Smooth muscle cell (in vitro differentiated cells): ENCODE measurements around the gene CDH5. TPM values are rescaled to one million over a fixed set of nuclear protein-coding genes. Genes with fewer than 3 reads are reported as not detected.

ENCODE experiments used
- DNase-seq: peaks from one replicate; lab custom pipeline; 2025; ENCODE audit not compliant: unreplicated experiment; lab: John Stamatoyannopoulos, UW
- H2AFZ ChIP-seq: fragments of 200-600 bp; sonication (generic); 2 replicates; pipeline ENCODE4 v1.6.0; 2016; ENCODE audit warnings: antibody characterized with exemption, low read depth, mild to moderate bottlenecking
- H3F3A ChIP-seq: fragments of 200-600 bp; sonication (generic); 2 replicates; pipeline ENCODE4 v1.6.0; 2017; ENCODE audit warnings: antibody characterized with exemption, low read depth
- H3K27ac ChIP-seq: fragments of 200-600 bp; sonication (generic); 2 replicates; pipeline ENCODE4 v1.5.1; 2016; ENCODE audit warnings: low read depth, mild to moderate bottlenecking
- H3K27me3 ChIP-seq: fragments of 200-600 bp; sonication (generic); 2 replicates; pipeline ENCODE4 v1.6.1; 2016; ENCODE audit warnings: low read depth, mild to moderate bottlenecking
- H3K36me3 ChIP-seq: fragments of 200-600 bp; sonication (generic); 2 replicates; pipeline ENCODE4 v1.5.1; 2016; ENCODE audit warnings: low read depth
- H3K4me1 ChIP-seq: fragments of 200-600 bp; sonication (generic); 2 replicates; pipeline ENCODE4 v1.5.1; 2016; ENCODE audit warnings: low read depth
- H3K4me2 ChIP-seq: fragments of 200-600 bp; sonication (generic); 2 replicates; pipeline ENCODE4 v1.6.0; 2016; ENCODE audit warnings: mild to moderate bottlenecking
- H3K4me3 ChIP-seq: fragments of 200-600 bp; sonication (generic); 2 replicates; pipeline ENCODE4 v1.5.1; 2016; ENCODE audit warnings: mild to moderate bottlenecking
- H3K79me2 ChIP-seq: fragments of 200-600 bp; sonication (generic); 2 replicates; pipeline ENCODE4 v1.6.0; 2016; ENCODE audit warnings: low read depth, mild to moderate bottlenecking
- H3K9ac ChIP-seq: fragments of 200-600 bp; sonication (generic); 2 replicates; pipeline ENCODE4 v1.6.0; 2016; ENCODE audit warnings: low read depth
- H3K9me3 ChIP-seq: fragments of 200-600 bp; sonication (generic); replicated peaks from 2 replicates; pipeline ENCODE4 v1.5.1; 2016; ENCODE audit warnings: low read depth
- H4K20me1 ChIP-seq: fragments of 200-600 bp; sonication (generic); 2 replicates; pipeline ENCODE4 v1.6.0; 2016; ENCODE audit warnings: low read depth
- WGBS: methylation state at CpG from one replicate; pipeline ENCODE4 v1.1.7; 2016; ENCODE audit warnings: low lambda C conversion rate; 5-methylcytosine and 5-hydroxymethylcytosine counted together
- polyA plus RNA-seq: library from polyadenylated mRNA; unstranded; fragments of >200 nt; fragmentation: Nextera tagmentation; extraction: Ambion mirVana; gene quantifications from 2 replicates; pipeline ENCODE4 v1.2.1, GENCODE V29; 2016
- total RNA-seq: library from RNA; depleted of rRNA; stranded (reverse); fragments of >200 nt; gene quantifications from 2 replicates; pipeline ENCODE4 v1.2.3, GENCODE V29; 2014
- TF ChIP-seq, protein P1 (sequence below): fragments of 200-600 bp; sonication (generic); IDR thresholded peaks from 2 replicates; pipeline ENCODE4 v1.5.1; 2017; ENCODE audit warnings: borderline replicate concordance, mild to moderate bottlenecking, antibody characterized with exemption; ENCODE audit not compliant: insufficient read depth, poor library complexity, severe bottlenecking

Gene CDH5
- total and polyA plus RNA-seq, 2 experiments from 2014 or later = not detected

DNA sequence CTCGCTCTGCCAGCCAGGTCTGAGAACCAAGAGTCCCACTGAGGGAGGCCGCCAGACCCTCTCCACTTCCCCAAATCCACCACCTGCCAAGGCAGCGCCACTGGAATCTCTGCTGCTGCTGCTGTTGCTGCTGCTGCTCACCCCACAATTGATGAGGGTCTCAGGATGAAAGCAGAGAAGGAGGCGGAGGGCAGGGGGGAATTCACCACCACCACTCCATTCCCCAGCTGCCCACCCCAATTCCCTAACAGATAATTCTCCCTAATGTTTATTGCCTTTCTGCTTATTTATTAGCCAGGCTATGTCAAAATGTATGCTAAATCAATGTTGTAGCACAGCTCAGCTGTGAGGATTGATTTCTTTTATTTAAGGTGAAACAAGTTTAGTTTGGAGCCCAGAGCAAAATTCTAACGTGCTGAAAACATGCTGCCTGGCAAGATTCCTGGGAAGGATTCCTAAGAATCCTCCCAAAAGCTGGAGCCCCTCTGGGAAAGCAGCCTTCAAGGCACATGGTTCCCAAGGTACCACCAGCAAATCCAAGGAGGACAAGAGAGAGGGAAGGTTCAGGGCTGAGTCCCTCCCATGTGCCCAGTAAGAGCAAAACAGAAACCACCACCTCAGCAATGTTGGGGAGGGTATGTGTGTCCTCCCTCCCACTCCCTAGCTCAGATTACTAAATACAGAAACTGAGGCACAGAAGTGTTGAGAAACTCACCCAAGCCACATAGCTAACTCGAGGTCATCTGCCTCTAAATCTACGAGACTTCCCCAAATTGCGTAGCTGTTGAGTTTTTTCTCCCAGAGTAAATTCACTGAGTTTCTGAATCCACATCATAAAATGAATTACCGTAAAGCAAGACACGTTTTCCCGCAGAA is 12.2 kb upstream of the CDH5 start:
- no peak for DNase-seq
- H3K79me2 ChIP-seq = no peaks in the 10 kb centered on the region
- TF ChIP-seq, protein P1, sequence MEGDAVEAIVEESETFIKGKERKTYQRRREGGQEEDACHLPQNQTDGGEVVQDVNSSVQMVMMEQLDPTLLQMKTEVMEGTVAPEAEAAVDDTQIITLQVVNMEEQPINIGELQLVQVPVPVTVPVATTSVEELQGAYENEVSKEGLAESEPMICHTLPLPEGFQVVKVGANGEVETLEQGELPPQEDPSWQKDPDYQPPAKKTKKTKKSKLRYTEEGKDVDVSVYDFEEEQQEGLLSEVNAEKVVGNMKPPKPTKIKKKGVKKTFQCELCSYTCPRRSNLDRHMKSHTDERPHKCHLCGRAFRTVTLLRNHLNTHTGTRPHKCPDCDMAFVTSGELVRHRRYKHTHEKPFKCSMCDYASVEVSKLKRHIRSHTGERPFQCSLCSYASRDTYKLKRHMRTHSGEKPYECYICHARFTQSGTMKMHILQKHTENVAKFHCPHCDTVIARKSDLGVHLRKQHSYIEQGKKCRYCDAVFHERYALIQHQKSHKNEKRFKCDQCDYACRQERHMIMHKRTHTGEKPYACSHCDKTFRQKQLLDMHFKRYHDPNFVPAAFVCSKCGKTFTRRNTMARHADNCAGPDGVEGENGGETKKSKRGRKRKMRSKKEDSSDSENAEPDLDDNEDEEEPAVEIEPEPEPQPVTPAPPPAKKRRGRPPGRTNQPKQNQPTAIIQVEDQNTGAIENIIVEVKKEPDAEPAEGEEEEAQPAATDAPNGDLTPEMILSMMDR = no peak
- no peak overlapping the region for H3K27ac ChIP-seq
- no peaks in the 10 kb centered on the region for H4K20me1 ChIP-seq
- H3K4me3 ChIP-seq = no peak overlapping the region
- no peak overlapping the region for H2AFZ ChIP-seq
- H3K36me3 ChIP-seq = no peaks in the 10 kb centered on the region
- 78% methylated on average over 11 of the region's 11 CpGs for WGBS
- no peak overlapping the region for H3K9ac ChIP-seq
- H3K4me1 ChIP-seq = no peaks in the 10 kb centered on the region
- no peaks in the 10 kb centered on the region for H3K9me3 ChIP-seq
- H3K27me3 ChIP-seq = peaks cover 4% of the 10 kb centered on the region
- no peaks in the 10 kb centered on the region for H3F3A ChIP-seq
- H3K4me2 ChIP-seq = no peak overlapping the region

DNA sequence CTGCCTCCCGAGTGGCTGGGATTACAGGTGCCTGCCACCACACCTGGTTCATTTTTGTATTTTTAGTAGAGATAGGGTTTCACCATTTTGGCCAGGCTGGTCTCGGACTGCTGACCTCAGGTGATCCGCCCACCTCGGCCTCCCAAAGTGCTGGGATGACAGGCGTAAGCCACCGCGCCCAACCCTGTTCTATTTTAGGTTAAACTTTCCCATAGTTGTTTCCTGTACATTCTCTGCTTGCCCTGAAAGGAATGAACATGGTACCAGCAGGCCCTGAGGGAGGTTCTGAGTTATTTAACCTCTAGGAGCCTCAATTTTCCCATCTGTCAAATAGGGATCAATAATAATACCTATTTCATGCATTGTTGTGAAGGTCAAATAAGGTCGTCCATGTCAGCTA is 11.0 kb upstream of the CDH5 start:
- DNase-seq = no peak
- Histone ChIP-seq H3K79me2 (no peaks in the 10 kb centered on the region), H4K20me1 (no peaks in the 10 kb centered on the region), H3K27me3 (peaks cover 4% of the 10 kb centered on the region), H3K4me2 (no peak overlapping the region), H3K4me1 (no peaks in the 10 kb centered on the region), H3K9ac (no peak overlapping the region), H3K9me3 (no peaks in the 10 kb centered on the region), H2AFZ (no peak overlapping the region), H3F3A (no peaks in the 10 kb centered on the region), H3K4me3 (no peak overlapping the region), H3K27ac (no peak overlapping the region), H3K36me3 (no peaks in the 10 kb centered on the region)
- WGBS = 85% methylated on average over 8 of the region's 8 CpGs
- TF ChIP-seq, protein P1 = no peak

DNA sequence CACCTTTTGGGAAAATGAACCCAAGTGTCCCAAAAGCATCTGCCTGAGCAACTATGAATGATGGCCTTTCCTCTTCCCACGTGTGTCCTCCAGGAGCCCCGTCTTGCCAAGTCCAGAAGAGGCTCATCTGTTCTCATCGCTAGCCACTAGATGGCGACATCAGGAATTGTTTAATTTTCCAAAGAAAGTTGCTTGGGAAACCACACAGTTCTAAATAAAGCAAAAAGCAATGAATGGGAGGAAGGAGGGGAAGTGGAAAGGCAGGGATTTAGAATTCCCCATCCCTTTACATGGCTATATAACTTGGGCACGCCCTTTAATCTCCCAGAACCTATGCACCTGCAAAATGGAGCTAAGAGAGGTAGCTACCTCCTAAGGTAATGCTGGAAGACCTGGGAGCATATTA is 9.0 kb upstream of the CDH5 start:
- Histone ChIP-seq H2AFZ (no peak overlapping the region), H3K9ac (no peak overlapping the region), H3F3A (no peaks in the 10 kb centered on the region)

More for the DNA sequence above, 9.0 kb upstream of the CDH5 start:
- WGBS = 11% methylated on average over 5 of the region's 5 CpGs
- peaks cover 4% of the 10 kb centered on the region for H3K27me3 ChIP-seq
- no peaks in the 10 kb centered on the region for H3K79me2 ChIP-seq
- no peak overlapping the region for H3K27ac ChIP-seq
- H3K4me3 ChIP-seq = no peak overlapping the region
- H3K9me3 ChIP-seq = no peaks in the 10 kb centered on the region
- no peak for DNase-seq
- no peaks in the 10 kb centered on the region for H3K36me3 ChIP-seq
- TF ChIP-seq, protein P1 = peak; percentile 67
- H3K4me1 ChIP-seq = no peaks in the 10 kb centered on the region
- H3K4me2 ChIP-seq = no peak overlapping the region
- no peaks in the 10 kb centered on the region for H4K20me1 ChIP-seq
